ENCODE data around the gene JAK3.

DNA sequence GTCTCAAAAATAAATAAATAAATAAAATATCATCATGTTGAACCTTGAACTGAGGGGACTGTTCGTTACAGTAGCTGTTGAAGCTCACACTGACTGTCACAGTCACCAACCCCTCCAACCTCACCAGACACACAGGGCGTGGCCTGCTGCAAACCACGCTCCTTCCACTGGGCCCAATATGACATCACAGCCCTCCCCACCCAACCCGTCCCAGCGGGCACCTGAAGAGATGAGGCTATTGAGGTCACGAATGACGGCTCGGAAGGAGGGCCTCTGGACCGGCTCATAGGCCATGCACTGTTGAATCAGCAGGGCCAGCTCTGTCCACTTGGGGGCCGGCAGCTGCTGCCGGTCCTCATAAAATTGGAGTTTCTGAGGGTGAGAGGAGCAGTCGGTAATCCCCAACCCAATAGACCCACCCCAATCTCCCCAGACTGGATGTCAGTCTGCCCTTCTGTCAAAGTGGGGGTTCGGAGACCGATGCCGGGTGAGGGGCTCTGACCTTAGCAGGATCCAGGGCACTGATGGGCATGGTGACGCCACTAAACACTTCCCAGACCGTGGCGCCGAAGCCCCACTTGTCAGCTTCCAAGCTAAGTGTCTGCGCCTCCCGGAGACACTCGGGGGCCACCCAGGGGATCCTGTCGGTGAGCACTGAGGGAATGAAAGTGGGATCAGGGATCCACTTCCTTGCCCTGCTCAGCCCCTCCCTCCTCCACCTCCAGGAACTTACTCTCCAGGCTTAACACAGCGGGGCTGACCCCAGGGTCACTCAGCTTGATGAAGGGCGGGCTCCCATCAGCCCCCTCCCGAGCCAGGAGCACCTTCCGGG lies 13.2 kb downstream of the JAK3 start:
- TF ChIP-seq EP300 (IDR thresholded peaks at IDR 0.05) (no peak), CTCF (IDR thresholded peaks at IDR 0.05) (no peak), POLR2A (IDR thresholded peaks at IDR 0.05) (no peak)
